NB4 (cell line): ENCODE results near the gene TRAPPC3L.

ENCODE experiments used
- POLR2A ChIP-seq: IDR thresholded peaks from 2 replicates; pipeline ENCODE4 v1.6.1; 2011; ENCODE audit warnings: mild to moderate bottlenecking; ENCODE audit not compliant: insufficient read length; ENCODE audit errors: extremely low read depth
- TF ChIP-seq, protein P1 (sequence below): IDR thresholded peaks from one replicate; pipeline ENCODE4 v1.5.1; 2012; ENCODE audit warnings: low read depth, low read length
- TF ChIP-seq, protein P2 (sequence below): IDR thresholded peaks from 2 replicates; pipeline ENCODE4 v1.6.1; 2011; ENCODE audit warnings: low read depth, low read length

DNA sequence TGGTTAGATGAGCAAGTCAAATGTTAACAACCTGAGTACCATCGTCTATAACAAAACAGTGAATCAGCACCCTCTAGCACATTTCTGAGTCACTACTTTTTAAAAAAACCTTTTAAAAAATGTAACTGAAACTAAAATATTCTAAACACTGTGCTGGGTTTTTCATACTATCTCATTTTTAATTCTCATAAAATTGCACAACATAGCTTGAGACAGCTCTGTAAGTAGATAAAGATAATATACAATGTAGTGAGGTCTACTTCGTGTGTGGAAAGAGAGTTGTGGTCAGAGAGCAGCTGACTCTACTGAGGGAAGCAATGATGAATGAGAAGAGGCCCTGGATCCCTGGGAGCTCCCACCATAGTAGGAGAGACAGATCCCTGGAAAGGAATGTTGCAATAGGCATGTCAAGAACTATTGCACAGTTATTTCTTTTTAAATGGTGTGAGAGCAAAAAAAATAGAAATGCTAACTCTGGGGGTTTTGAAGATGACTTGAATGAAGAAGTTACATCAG is 97.9 kb downstream of the TRAPPC3L start:
- TF ChIP-seq POLR2A: no peak
- TF ChIP-seq, protein P1, sequence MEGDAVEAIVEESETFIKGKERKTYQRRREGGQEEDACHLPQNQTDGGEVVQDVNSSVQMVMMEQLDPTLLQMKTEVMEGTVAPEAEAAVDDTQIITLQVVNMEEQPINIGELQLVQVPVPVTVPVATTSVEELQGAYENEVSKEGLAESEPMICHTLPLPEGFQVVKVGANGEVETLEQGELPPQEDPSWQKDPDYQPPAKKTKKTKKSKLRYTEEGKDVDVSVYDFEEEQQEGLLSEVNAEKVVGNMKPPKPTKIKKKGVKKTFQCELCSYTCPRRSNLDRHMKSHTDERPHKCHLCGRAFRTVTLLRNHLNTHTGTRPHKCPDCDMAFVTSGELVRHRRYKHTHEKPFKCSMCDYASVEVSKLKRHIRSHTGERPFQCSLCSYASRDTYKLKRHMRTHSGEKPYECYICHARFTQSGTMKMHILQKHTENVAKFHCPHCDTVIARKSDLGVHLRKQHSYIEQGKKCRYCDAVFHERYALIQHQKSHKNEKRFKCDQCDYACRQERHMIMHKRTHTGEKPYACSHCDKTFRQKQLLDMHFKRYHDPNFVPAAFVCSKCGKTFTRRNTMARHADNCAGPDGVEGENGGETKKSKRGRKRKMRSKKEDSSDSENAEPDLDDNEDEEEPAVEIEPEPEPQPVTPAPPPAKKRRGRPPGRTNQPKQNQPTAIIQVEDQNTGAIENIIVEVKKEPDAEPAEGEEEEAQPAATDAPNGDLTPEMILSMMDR: no peak
- TF ChIP-seq, protein P2, sequence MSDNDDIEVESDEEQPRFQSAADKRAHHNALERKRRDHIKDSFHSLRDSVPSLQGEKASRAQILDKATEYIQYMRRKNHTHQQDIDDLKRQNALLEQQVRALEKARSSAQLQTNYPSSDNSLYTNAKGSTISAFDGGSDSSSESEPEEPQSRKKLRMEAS: 0 out of 2 replicates have a peak, but pooled peaks have one; percentile 19
